WTC11 (cell line): ENCODE results near the gene ZNF592. TPM values are rescaled to one million over a fixed set of nuclear protein-coding genes. Genes with fewer than 3 reads are reported as not detected.

ENCODE experiments used
- ATAC-seq: fragments of 200-7000 bp; cut with Tn5 transposase; 2 replicates; pipeline ENCODE4 v1.10.0; 2021; ENCODE audit warnings: mild to moderate bottlenecking, moderate library complexity
- CTCF ChIA-PET: fragments of 300-600 bp; sonication (Branson Sonifier 250); formaldehyde crosslinking; loops from one replicate; lab custom pipeline; 2021; ENCODE audit warnings: antibody characterized with exemption; lab: Charles Lee
- POLR2A ChIA-PET: fragments of 350-600 bp; sonication (Branson Sonifier 250); formaldehyde crosslinking; loops from one replicate; lab custom pipeline; 2021; ENCODE audit warnings: antibody characterized with exemption; lab: Charles Lee
- DNase-seq: peaks from one replicate; pipeline ENCODE4 v3.0.0; 2021; ENCODE audit warnings: low spot score
- H3K27ac Mint-ChIP-seq: 2 replicates; pipeline ENCODE4 v1.8.0; 2021; ENCODE audit warnings: mixed read lengths
- H3K27me3 Mint-ChIP-seq: 2 replicates; pipeline ENCODE4 v1.8.0; 2021; ENCODE audit warnings: low read depth, mild to moderate bottlenecking, moderate library complexity, mixed read lengths
- H3K36me3 Mint-ChIP-seq: 2 replicates; pipeline ENCODE4 v1.8.0; 2021; ENCODE audit warnings: mixed read lengths
- H3K4me1 Mint-ChIP-seq: 2 replicates; pipeline ENCODE4 v1.8.0; 2022; ENCODE audit warnings: mixed read lengths
- H3K4me3 Mint-ChIP-seq: 2 replicates; pipeline ENCODE4 v1.8.0; 2021; ENCODE audit warnings: mild to moderate bottlenecking, moderate library complexity, mixed read lengths
- H3K9me3 Mint-ChIP-seq: 2 replicates; pipeline ENCODE4 v1.8.0; 2021; ENCODE audit warnings: mixed read lengths
- EMX1 ChIP-seq: fragments of 250-450 bp; sonication (Bioruptor Pico); IDR thresholded peaks from 2 replicates; pipeline ENCODE4 v1.8.0; 2021; ENCODE audit warnings: mild to moderate bottlenecking
- ETV6 ChIP-seq: sonication (generic); formaldehyde crosslinking; IDR thresholded peaks from 2 replicates; pipeline ENCODE4 v1.8.1; 2022; ENCODE audit warnings: mild to moderate bottlenecking, missing genetic modification reagents
- NFYB ChIP-seq: sonication (generic); formaldehyde crosslinking; conservative IDR thresholded peaks from 2 replicates; pipeline ENCODE4 v1.8.0; 2022; ENCODE audit warnings: low read depth, missing genetic modification reagents
- RORB ChIP-seq: fragments of 250-450 bp; sonication (Bioruptor Pico); IDR thresholded peaks from 2 replicates; pipeline ENCODE4 v1.9.0; 2021; ENCODE audit warnings: mild to moderate bottlenecking
- TEAD1 ChIP-seq: sonication (generic); formaldehyde crosslinking; IDR thresholded peaks from 2 replicates; pipeline ENCODE4 v1.8.0; 2022; ENCODE audit warnings: mild to moderate bottlenecking, missing genetic modification reagents
- ZNF512 ChIP-seq: sonication (generic); formaldehyde crosslinking; IDR thresholded peaks from 2 replicates; pipeline ENCODE4 v1.8.1; 2022; ENCODE audit warnings: missing genetic modification reagents, borderline replicate concordance
- total RNA-seq: library from RNA; stranded (reverse); gene quantifications from 3 replicates; pipeline ENCODE4 v1.2.3, GENCODE V29; 2021
- TF ChIP-seq, protein P1 (sequence below): fragments of 250-450 bp; sonication (Bioruptor Pico); IDR thresholded peaks from 2 replicates; pipeline ENCODE4 v1.9.0; 2021; ENCODE audit warnings: mild to moderate bottlenecking
- TF ChIP-seq, protein P2 (sequence below): fragments of 250-450 bp; sonication (Bioruptor Pico); conservative IDR thresholded peaks from 2 replicates; pipeline ENCODE4 v1.9.0; 2021; ENCODE audit warnings: mild to moderate bottlenecking
- TF ChIP-seq, protein P3 (sequence below): sonication (generic); formaldehyde crosslinking; IDR thresholded peaks from 2 replicates; pipeline ENCODE4 v1.8.1; 2022; ENCODE audit warnings: low read depth, missing genetic modification reagents, borderline replicate concordance
- TF ChIP-seq, protein P4 (sequence below): fragments of 250-450 bp; sonication (Bioruptor Pico); IDR thresholded peaks from 2 replicates; pipeline ENCODE4 v1.9.0; 2021; ENCODE audit warnings: mild to moderate bottlenecking, borderline replicate concordance

ZNF592 gene
- total RNA-seq, 1 experiment from 2014 or later: 28.0 TPM

- TF ChIP-seq, protein P1, sequence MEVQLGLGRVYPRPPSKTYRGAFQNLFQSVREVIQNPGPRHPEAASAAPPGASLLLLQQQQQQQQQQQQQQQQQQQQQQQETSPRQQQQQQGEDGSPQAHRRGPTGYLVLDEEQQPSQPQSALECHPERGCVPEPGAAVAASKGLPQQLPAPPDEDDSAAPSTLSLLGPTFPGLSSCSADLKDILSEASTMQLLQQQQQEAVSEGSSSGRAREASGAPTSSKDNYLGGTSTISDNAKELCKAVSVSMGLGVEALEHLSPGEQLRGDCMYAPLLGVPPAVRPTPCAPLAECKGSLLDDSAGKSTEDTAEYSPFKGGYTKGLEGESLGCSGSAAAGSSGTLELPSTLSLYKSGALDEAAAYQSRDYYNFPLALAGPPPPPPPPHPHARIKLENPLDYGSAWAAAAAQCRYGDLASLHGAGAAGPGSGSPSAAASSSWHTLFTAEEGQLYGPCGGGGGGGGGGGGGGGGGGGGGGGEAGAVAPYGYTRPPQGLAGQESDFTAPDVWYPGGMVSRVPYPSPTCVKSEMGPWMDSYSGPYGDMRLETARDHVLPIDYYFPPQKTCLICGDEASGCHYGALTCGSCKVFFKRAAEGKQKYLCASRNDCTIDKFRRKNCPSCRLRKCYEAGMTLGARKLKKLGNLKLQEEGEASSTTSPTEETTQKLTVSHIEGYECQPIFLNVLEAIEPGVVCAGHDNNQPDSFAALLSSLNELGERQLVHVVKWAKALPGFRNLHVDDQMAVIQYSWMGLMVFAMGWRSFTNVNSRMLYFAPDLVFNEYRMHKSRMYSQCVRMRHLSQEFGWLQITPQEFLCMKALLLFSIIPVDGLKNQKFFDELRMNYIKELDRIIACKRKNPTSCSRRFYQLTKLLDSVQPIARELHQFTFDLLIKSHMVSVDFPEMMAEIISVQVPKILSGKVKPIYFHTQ (CRISPR knock-in tag): no peak
- no peak for TF ChIP-seq EMX1 (CRISPR knock-in tag)
- TF ChIP-seq, protein P2, sequence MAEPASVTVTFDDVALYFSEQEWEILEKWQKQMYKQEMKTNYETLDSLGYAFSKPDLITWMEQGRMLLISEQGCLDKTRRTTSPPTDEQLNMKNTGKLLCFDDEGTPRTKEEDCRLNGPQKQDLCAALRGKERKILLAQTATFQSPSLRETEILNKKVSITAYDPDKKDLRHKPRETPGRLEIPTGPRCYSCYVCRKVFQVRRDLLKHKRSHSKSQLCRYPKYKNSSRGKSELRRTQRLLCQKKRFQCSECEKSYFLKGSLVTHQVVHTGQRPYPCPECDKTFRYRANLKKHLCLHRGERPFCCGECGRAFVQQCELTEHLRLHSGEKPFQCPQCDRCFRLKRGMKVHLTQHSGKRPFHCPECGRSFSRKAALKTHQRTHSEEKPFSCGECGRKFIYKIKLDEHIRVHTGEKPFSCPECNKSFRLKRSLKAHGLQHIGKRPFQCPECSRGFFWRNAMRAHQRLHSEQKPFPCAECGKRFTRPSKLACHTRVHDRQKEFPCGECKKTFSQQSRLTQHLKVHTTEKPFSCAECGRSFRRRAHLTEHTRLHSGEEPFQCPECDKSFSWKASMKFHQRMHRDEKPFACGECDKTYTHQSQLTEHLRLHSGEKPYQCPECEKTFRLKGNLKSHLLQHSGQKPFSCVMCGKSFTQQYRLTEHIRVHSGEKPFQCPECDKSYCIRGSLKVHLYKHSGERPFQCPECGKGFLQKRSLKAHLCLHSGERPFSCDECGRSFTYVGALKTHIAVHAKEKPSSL (CRISPR knock-in tag): no peak
- TF ChIP-seq, protein P3, sequence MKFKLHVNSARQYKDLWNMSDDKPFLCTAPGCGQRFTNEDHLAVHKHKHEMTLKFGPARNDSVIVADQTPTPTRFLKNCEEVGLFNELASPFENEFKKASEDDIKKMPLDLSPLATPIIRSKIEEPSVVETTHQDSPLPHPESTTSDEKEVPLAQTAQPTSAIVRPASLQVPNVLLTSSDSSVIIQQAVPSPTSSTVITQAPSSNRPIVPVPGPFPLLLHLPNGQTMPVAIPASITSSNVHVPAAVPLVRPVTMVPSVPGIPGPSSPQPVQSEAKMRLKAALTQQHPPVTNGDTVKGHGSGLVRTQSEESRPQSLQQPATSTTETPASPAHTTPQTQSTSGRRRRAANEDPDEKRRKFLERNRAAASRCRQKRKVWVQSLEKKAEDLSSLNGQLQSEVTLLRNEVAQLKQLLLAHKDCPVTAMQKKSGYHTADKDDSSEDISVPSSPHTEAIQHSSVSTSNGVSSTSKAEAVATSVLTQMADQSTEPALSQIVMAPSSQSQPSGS (CRISPR knock-in tag): no peak
These were observed 50.1 kb downstream of the ZNF592 start (continued) for GRCh38 chr15:84798436-84798946.

GRCh38 chr15:84799511-84800187 lies 51.3 kb downstream of the ZNF592 start:
- DNase-seq: no peak
- H3K4me3 Mint-ChIP-seq: no peak overlapping the region
- ChIA-PET CTCF (no interaction called here), POLR2A (no interaction called here)
- peaks cover 15% of the 10 kb centered on the region for H3K36me3 Mint-ChIP-seq
- no peaks in the 10 kb centered on the region for H3K27me3 Mint-ChIP-seq
- no peak for ATAC-seq
- no peaks in the 10 kb centered on the region for H3K9me3 Mint-ChIP-seq
- no peaks in the 10 kb centered on the region for H3K4me1 Mint-ChIP-seq
- no peak overlapping the region for H3K27ac Mint-ChIP-seq
- TF ChIP-seq, protein P4, sequence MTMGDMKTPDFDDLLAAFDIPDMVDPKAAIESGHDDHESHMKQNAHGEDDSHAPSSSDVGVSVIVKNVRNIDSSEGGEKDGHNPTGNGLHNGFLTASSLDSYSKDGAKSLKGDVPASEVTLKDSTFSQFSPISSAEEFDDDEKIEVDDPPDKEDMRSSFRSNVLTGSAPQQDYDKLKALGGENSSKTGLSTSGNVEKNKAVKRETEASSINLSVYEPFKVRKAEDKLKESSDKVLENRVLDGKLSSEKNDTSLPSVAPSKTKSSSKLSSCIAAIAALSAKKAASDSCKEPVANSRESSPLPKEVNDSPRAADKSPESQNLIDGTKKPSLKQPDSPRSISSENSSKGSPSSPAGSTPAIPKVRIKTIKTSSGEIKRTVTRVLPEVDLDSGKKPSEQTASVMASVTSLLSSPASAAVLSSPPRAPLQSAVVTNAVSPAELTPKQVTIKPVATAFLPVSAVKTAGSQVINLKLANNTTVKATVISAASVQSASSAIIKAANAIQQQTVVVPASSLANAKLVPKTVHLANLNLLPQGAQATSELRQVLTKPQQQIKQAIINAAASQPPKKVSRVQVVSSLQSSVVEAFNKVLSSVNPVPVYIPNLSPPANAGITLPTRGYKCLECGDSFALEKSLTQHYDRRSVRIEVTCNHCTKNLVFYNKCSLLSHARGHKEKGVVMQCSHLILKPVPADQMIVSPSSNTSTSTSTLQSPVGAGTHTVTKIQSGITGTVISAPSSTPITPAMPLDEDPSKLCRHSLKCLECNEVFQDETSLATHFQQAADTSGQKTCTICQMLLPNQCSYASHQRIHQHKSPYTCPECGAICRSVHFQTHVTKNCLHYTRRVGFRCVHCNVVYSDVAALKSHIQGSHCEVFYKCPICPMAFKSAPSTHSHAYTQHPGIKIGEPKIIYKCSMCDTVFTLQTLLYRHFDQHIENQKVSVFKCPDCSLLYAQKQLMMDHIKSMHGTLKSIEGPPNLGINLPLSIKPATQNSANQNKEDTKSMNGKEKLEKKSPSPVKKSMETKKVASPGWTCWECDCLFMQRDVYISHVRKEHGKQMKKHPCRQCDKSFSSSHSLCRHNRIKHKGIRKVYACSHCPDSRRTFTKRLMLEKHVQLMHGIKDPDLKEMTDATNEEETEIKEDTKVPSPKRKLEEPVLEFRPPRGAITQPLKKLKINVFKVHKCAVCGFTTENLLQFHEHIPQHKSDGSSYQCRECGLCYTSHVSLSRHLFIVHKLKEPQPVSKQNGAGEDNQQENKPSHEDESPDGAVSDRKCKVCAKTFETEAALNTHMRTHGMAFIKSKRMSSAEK (CRISPR knock-in tag): no peak
- TF ChIP-seq ZNF512 (CRISPR knock-in tag) (no peak), ETV6 (CRISPR knock-in tag) (no peak), TEAD1 (CRISPR knock-in tag) (no peak), RORB (CRISPR knock-in tag) (no peak), NFYB (CRISPR knock-in tag) (no peak)
- TF ChIP-seq, all 79 proteins: peak for 0
